NB4 (cell line): Measurements from ENCODE around the gene NOL6.

ENCODE experiments used
- DNase-seq: peaks from one replicate; pipeline ENCODE4 v3.0.0; 2010; ENCODE audit warnings: low read depth
- H3K4me3 ChIP-seq: one replicate; pipeline ENCODE4 v1.5.1; 2011; ENCODE audit warnings: mild to moderate bottlenecking, low read depth, low read length, moderate library complexity
- CTCF ChIP-seq: IDR thresholded peaks from one replicate; pipeline ENCODE4 v1.5.1; 2012; ENCODE audit warnings: low read depth, low read length
- MYC ChIP-seq: IDR thresholded peaks from 2 replicates; pipeline ENCODE4 v1.6.1; 2011; ENCODE audit warnings: low read depth, low read length
- POLR2A ChIP-seq: IDR thresholded peaks from 2 replicates; pipeline ENCODE4 v1.6.1; 2011; ENCODE audit warnings: mild to moderate bottlenecking; ENCODE audit not compliant: insufficient read length; ENCODE audit errors: extremely low read depth
- TF ChIP-seq, protein P1 (sequence below): IDR thresholded peaks from 2 replicates; pipeline ENCODE4 v1.6.1; 2011; ENCODE audit warnings: low read depth, low read length

Gene NOL6

DNA sequence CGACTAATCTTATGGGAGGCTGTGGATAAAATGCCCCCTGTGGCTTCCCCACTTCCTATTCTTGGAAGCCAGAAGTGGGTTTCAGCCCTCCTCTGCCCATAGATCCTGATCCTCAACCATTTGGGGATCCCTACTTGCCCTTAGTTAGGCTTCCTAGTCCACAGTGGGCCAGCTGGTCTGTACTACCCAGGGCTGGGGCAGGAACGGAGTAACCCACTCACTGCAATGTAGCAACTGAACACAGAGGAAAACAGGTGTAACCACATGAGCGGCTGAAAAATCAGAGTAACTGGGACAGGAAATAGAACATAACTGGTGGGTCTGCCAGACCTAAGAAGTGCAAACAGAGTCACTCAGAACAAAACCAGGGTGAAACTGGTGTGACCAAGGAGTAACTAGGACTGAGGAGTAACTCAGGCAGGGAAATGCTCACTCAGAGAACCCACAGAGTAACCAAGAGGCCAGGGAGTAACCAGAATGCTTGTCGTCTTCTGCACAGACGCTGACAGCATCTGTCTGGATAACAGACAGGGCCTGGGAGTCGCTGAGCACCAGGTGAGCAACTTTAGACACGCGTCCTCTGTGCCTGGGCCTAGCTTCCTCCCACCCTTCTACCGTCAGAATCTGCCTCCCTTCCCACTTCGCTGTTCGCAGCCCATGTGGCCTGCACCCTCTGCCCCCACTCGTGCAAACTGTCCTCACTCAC lies 27.3 kb downstream of the NOL6 start:
- no peak for TF ChIP-seq CTCF
- no peak for TF ChIP-seq MYC
- no peak for TF ChIP-seq POLR2A
- TF ChIP-seq, protein P1, sequence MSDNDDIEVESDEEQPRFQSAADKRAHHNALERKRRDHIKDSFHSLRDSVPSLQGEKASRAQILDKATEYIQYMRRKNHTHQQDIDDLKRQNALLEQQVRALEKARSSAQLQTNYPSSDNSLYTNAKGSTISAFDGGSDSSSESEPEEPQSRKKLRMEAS, result no peak
- peak; percentile 88 for DNase-seq
- peak overlapping the region; percentile 62 for H3K4me3 ChIP-seq

- TF ChIP-seq, protein P1, result no peak
- TF ChIP-seq CTCF (no peak), MYC (no peak), POLR2A (no peak)
- H3K4me3 ChIP-seq, result no peak overlapping the region
- no peak for DNase-seq
Observed at GRCh38 chr9:33445389-33446239, 28.1 kb downstream of the NOL6 start.

DNA sequence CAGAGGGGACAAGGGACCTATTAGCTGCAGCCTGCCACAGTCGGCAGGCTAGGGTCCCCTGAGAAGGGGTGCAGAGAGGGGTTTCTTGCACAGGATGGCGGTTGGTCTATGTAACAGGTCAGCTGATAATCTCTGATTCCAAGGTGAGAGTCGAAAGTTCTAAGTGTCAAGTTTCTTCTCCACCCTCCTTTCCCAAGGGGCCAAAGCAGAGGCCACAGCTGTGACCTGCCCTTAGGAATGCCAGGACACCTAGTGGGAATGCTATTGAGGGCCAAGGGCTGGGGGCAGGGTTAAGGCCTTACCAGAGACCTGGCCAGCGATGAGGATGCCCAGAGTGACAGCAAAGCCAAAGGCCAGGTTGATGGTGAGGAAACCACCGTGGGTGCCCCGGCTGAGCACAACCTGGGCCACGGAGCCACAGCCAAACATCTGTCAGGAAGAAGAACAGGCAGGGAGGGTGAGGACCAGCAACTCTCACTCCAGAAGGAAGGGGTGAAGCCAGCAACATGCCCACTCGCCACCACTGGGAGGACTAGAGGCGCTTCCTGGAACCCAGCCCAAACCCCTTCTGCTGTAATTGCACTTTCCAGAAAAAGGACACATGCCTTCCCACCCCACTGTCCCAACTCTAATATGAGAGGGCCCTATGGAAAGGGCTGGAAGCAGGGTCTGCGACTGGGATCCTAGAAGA lies 30.1 kb downstream of the NOL6 start:
- DNase-seq, result peak; percentile 33
- TF ChIP-seq POLR2A (no peak), MYC (no peak), CTCF (no peak)
- TF ChIP-seq, protein P1, result no peak
- H3K4me3 ChIP-seq, result no peak overlapping the region

DNA sequence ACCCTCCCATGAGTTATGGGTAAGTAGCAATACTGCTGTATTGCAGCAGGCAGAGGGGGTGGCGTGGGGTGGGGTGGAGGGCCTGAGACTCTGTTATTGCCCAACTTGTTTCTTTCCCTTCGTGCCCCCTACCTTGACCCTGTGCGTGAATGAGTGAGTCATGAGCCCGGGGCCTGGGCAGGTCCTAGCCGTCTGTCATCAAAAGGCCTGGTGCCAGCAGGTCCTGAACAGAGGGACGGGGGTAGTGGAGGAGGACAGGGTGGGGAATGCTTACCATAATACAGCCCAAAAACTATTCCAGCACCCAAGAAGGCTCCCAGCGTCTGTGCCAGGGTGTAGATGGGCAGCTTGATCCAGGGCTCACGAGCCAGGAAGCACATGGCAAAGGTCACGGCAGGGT lies 30.7 kb downstream of the NOL6 start:
- peak; percentile 69 for DNase-seq
- no peak overlapping the region for H3K4me3 ChIP-seq
- TF ChIP-seq, protein P1, result no peak; the same call in 1 of the 2 replicates
- TF ChIP-seq POLR2A, result no peak
- TF ChIP-seq CTCF, result no peak
- TF ChIP-seq MYC, result no peak

GRCh38 chr9:33442125-33442524 lies 31.6 kb downstream of the NOL6 start:
- TF ChIP-seq POLR2A, result no peak
- TF ChIP-seq MYC, result no peak
- TF ChIP-seq CTCF, result no peak
- TF ChIP-seq, protein P1, result no peak
- no peak overlapping the region for H3K4me3 ChIP-seq
- no peak for DNase-seq
